ENCODE measurements around the gene CBR3.

CBR3 gene

DNA sequence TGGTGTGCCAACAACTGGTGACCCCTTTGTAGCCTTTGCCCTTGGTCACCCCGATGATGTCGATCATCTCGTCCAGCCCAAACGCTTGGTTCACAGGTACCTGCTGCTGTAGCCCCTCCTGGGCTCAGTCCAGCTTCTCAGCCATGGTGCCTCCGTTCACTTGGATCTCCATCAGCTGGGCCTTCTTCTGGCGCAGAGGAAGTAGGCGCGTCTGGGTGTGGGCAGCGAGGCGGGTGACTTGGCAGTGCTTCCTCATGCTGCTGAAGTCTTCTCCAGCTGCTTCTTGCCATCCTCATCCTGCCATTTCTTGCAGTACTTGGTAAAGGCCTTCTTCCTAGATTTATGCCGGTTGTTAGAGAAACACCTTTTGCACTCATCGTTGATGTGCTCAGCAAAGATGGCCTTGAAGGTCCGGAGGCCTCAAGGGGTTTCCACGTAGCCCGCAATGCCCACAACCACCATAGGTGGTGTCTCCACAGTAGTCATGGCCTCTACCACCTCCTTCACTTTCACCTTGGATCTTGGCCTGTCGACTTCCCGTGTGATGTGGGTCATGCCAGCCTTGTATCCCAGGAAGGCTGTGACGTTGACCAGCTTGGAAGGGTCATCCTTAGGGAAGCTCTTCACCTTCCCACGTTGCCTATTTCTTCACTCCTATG lies 34.7 kb downstream of the CBR3 start:
- no peak for DNase-seq (ENCODE audit: low spot score)
- in situ Hi-C loops (cut with MboI; ENCODE audit: low sequenced_read_pairs, unreplicated experiment), result no loop called here
- TF ChIP-seq, protein P1, sequence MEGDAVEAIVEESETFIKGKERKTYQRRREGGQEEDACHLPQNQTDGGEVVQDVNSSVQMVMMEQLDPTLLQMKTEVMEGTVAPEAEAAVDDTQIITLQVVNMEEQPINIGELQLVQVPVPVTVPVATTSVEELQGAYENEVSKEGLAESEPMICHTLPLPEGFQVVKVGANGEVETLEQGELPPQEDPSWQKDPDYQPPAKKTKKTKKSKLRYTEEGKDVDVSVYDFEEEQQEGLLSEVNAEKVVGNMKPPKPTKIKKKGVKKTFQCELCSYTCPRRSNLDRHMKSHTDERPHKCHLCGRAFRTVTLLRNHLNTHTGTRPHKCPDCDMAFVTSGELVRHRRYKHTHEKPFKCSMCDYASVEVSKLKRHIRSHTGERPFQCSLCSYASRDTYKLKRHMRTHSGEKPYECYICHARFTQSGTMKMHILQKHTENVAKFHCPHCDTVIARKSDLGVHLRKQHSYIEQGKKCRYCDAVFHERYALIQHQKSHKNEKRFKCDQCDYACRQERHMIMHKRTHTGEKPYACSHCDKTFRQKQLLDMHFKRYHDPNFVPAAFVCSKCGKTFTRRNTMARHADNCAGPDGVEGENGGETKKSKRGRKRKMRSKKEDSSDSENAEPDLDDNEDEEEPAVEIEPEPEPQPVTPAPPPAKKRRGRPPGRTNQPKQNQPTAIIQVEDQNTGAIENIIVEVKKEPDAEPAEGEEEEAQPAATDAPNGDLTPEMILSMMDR (IDR thresholded peaks at IDR 0.05; ENCODE audit: borderline replicate concordance, control extremely low read depth, extremely low read depth, insufficient read depth, missing control alignments), result no peak

DNA sequence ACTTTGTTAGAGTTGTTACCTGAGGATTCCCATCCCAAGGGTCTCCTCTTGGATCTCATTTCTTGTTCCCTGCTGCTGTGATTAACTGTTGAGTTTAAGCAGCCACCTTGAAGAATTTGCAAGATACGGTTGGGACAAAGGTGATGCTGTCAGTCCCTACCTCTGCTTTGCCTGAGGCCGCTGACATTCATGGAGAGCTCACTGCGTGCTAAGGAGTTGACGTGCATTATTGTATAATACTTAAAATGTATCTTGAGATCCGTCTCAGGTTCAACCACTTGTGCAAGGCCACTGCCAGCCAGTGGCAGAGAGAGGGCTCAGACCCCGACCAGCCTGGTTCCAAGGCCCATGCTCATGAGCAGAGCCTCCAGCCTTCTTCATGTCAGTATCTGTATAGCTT lies 35.9 kb downstream of the CBR3 start:
- no peak for DNase-seq (ENCODE audit: low spot score)
- TF ChIP-seq, protein P1 (IDR thresholded peaks at IDR 0.05; ENCODE audit: borderline replicate concordance, control extremely low read depth, extremely low read depth, insufficient read depth, missing control alignments), result no peak
- in situ Hi-C loops (cut with MboI; ENCODE audit: low sequenced_read_pairs, unreplicated experiment), result no loop called here

DNA sequence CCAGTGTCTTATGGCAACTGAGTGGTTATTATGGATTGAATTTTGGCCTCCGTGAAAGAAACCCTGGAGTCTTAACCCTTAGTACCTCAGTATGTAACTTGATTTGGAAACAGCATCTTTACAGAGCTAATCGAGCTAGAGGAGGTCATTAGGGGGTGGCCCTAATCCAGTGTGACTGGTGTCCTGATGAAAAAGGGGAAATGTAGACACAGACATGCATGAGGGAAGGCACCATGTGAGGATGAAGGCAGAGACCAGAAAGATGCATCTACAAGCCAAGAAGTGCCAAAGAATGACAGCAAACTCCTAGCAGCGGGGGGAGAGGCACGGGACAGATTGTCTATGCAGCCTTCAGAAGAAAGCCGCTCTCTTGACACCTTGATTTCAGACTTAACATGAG lies 36.5 kb downstream of the CBR3 start:
- TF ChIP-seq, protein P1 (IDR thresholded peaks at IDR 0.05; ENCODE audit: borderline replicate concordance, control extremely low read depth, extremely low read depth, insufficient read depth, missing control alignments), result no peak
- DNase-seq (ENCODE audit: low spot score), result no peak
- in situ Hi-C loops (cut with MboI; ENCODE audit: low sequenced_read_pairs, unreplicated experiment), result no loop called here

DNA sequence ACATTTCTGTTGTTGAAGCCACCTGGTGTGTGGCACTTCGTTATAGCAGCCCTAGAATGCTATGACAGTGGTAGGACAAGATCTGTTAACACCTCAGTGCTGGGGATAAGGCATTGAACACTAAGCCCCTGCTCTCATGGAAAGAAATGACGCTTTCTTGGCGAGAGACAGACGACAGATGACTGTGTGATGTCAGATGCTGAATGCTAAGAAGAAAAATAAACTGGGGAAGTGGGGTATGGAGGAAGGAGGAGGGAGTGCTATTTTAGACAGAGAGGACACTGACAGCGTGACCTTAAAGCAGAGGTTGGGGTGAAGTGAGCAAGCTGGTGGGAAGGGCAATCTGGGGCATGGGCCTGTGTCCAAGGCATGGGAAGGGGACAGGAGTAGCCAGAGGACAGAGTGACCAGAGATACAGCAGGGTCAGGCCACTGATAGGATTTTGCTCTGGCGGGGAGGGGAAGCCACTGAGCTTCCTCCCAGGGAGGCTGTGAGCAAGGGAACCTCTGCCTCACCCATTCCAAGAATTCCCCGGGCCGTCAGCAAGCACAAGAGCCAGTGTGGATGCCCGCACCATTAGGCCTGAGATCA lies 37.0 kb downstream of the CBR3 start:
- in situ Hi-C loops (cut with MboI; ENCODE audit: low sequenced_read_pairs, unreplicated experiment), result no loop called here
- DNase-seq (ENCODE audit: low spot score), result no peak
- TF ChIP-seq, protein P1 (IDR thresholded peaks at IDR 0.05; ENCODE audit: borderline replicate concordance, control extremely low read depth, extremely low read depth, insufficient read depth, missing control alignments), result no peak

DNA sequence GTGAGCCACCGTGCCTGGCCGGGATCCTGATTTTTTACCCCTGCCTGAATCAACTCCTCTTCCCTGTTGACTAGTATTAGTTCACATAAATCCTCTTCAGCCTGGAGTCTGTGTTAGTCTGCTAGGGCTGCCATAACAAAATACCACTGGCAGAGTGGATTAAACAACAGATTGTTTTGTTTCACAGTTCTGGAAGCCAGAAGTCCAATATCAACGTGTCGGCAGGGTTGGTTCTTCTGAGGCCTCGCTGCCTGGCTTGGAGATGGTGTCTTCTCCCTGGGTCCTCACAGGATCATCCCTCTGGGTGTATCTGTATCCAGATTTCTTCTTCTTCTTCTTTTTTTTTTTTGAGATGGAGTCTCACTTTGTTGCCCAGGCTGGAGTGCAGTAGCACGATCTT lies 39.9 kb downstream of the CBR3 start:
- TF ChIP-seq, protein P1 (IDR thresholded peaks at IDR 0.05; ENCODE audit: borderline replicate concordance, control extremely low read depth, extremely low read depth, insufficient read depth, missing control alignments), result no peak
- in situ Hi-C loops (cut with MboI; ENCODE audit: low sequenced_read_pairs, unreplicated experiment), result no loop called here
- DNase-seq (ENCODE audit: low spot score), result no peak

DNA sequence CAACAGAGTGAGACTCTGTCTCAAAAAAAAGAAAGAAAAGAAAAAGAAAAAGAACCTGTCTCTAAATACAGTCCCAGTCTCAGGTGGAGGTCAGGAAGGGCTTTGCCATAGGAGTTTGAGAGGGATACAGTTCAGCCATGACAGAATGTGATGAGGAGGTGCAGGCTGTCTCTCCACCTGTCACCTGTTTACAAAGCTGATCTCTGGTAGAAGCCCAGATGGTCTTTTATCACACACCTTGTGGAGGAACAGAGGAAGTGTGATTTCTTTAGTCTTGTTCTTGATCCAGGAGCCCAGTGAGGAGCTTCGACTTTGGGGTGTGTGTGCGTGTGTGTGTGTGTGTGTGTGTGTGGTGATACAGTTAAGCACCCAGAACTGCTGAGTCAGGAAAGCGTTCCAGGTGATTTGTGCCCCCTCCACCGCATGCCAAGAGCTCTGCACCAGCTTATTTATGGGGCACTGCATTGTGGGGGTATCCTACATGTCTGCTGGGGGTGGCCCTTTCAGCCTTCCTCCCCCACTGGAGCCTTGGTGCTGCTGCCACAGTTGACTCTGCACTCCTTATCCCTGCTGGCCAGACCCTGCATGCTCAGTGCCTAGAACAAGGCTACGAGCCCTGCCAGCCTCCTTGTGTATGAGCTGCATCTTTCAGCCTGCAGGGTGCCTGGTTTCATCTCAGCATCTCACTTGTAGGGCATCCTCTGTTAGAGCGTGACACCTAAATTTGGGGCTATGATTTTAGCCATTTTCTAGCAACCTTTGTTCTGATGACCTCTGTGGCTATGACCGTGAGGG lies 41.1 kb downstream of the CBR3 start:
- no peak for DNase-seq (ENCODE audit: low spot score)
- in situ Hi-C loops (cut with MboI; ENCODE audit: low sequenced_read_pairs, unreplicated experiment), result no loop called here
- TF ChIP-seq, protein P1 (IDR thresholded peaks at IDR 0.05; ENCODE audit: borderline replicate concordance, control extremely low read depth, extremely low read depth, insufficient read depth, missing control alignments), result no peak
